ENCODE measurements around the gene NOTCH1. TPM values are rescaled to one million over a fixed set of nuclear protein-coding genes. Genes with fewer than 3 reads are reported as not detected.

Gene NOTCH1
- total RNA-seq, 1 experiment from 2014 or later, result 17.7 TPM

DNA sequence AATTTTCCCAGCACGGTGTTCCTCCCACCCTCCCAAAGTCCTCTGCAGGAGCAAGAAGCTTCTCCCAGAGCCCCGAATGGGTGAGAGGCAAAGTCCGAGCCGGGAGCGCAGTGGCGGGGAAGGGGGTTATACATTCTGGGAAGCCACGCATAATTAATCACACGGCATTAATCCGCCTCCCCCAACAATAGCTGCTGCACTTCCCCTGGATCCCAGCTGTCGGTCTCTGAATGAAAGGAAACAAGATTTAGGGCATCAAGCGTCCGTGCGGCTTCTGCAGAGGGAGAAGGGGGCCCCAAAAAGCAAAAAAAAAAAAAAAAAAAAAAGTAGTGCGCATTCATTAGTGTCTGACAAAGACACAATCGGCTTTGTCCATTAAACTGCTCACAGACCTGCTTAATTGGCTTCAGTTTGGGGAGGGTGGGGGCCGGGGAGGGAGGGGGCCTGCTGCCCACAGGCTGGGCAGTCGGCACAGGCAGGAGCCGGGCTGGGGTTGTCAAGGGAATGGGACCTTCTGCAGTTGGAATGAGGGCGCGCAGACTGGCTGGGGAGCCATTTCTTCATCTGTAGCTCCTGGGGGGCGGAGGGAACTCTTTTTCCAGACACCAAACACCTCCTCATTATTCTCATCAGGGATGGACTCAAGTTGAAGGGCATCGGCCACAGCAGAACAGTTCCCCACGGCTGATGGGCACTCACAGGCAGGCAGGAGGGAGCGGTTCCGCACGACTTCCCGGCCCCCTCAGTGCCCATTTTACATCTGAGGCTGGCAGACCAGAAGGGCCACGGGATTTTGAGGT, 3.4 kb downstream of the NOTCH1 start:
- no peak overlapping the region for H3K27ac Mint-ChIP-seq (ENCODE audit: unreplicated experiment)
- no peaks in the 10 kb centered on the region for H3K27me3 Mint-ChIP-seq (ENCODE audit: unreplicated experiment)
- intact Hi-C loops (cut with micrococcal nuclease; ENCODE audit: unreplicated experiment), result no loop called here
- H3K9me3 Mint-ChIP-seq (ENCODE audit: low read depth, unreplicated experiment), result no peaks in the 10 kb centered on the region
- CTCF ChIA-PET, result no interaction called here
- TF ChIP-seq, protein P1, sequence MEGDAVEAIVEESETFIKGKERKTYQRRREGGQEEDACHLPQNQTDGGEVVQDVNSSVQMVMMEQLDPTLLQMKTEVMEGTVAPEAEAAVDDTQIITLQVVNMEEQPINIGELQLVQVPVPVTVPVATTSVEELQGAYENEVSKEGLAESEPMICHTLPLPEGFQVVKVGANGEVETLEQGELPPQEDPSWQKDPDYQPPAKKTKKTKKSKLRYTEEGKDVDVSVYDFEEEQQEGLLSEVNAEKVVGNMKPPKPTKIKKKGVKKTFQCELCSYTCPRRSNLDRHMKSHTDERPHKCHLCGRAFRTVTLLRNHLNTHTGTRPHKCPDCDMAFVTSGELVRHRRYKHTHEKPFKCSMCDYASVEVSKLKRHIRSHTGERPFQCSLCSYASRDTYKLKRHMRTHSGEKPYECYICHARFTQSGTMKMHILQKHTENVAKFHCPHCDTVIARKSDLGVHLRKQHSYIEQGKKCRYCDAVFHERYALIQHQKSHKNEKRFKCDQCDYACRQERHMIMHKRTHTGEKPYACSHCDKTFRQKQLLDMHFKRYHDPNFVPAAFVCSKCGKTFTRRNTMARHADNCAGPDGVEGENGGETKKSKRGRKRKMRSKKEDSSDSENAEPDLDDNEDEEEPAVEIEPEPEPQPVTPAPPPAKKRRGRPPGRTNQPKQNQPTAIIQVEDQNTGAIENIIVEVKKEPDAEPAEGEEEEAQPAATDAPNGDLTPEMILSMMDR (IDR thresholded peaks at IDR 0.05; ENCODE audit: unreplicated experiment), result no peak
- DNase-seq, result no peak
- peaks cover 8% of the 10 kb centered on the region for H3K4me1 Mint-ChIP-seq (ENCODE audit: low read depth, unreplicated experiment)
- H3K4me3 Mint-ChIP-seq (ENCODE audit: low read depth, unreplicated experiment), result no peak overlapping the region
- BruUV-seq (replicated peaks), result no TSS peak
- peaks cover 32% of the 10 kb centered on the region for H3K36me3 Mint-ChIP-seq (ENCODE audit: insufficient read depth, unreplicated experiment)

- H3K4me3 Mint-ChIP-seq (ENCODE audit: low read depth, unreplicated experiment), result no peak overlapping the region
- H3K9me3 Mint-ChIP-seq (ENCODE audit: low read depth, unreplicated experiment), result no peaks in the 10 kb centered on the region
- no peaks in the 10 kb centered on the region for H3K27me3 Mint-ChIP-seq (ENCODE audit: unreplicated experiment)
- DNase-seq, result no peak
- H3K36me3 Mint-ChIP-seq (ENCODE audit: insufficient read depth, unreplicated experiment), result peaks cover 24% of the 10 kb centered on the region
- H3K27ac Mint-ChIP-seq (ENCODE audit: unreplicated experiment), result no peak overlapping the region
- CTCF ChIA-PET, result interaction anchor here (0.6 kb wide), 1 partner anchor 114 kb away, joined by 7 read pairs; no protein-coding TSS in a partner anchor
- intact Hi-C loops (cut with micrococcal nuclease; ENCODE audit: unreplicated experiment), result no loop called here
- no TSS peak for BruUV-seq (replicated peaks)
- TF ChIP-seq, protein P1 (IDR thresholded peaks at IDR 0.05; ENCODE audit: unreplicated experiment), result no peak
- H3K4me1 Mint-ChIP-seq (ENCODE audit: low read depth, unreplicated experiment), result peaks cover 8% of the 10 kb centered on the region
Observed at GRCh38 chr9:136541709-136542108, 4.1 kb downstream of the NOTCH1 start.

DNA sequence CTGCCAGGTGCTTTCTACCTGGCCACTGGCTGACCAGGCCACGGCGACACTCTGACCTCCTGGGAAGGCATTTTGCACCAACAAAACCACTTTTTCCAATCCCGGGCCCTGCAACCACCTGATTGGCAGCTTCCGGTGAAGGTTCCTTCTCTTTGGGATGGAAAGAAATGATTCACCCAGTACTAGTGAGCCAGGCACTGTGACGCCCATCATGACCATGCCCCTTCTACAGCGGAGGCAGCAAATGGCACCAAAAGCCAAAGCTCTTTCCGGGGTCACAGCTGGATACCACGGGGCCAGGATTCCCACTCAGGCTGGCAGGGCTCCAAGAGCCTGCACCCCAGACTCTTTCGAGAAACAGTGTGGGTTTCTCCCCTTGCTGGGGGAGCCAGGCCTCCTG, 4.7 kb downstream of the NOTCH1 start:
- H3K4me1 Mint-ChIP-seq (ENCODE audit: low read depth, unreplicated experiment), result peaks cover 8% of the 10 kb centered on the region
- TF ChIP-seq, protein P1 (IDR thresholded peaks at IDR 0.05; ENCODE audit: unreplicated experiment), result no peak
- BruUV-seq (replicated peaks), result no TSS peak
- no peaks in the 10 kb centered on the region for H3K27me3 Mint-ChIP-seq (ENCODE audit: unreplicated experiment)
- peaks cover 19% of the 10 kb centered on the region for H3K36me3 Mint-ChIP-seq (ENCODE audit: insufficient read depth, unreplicated experiment)
- CTCF ChIA-PET, result interaction anchor here (0.6 kb wide), 1 partner anchor 114 kb away, joined by 7 read pairs; no protein-coding TSS in a partner anchor
- no peak overlapping the region for H3K4me3 Mint-ChIP-seq (ENCODE audit: low read depth, unreplicated experiment)
- intact Hi-C loops (cut with micrococcal nuclease; ENCODE audit: unreplicated experiment), result no loop called here
- no peak for DNase-seq
- H3K9me3 Mint-ChIP-seq (ENCODE audit: low read depth, unreplicated experiment), result no peaks in the 10 kb centered on the region
- no peak overlapping the region for H3K27ac Mint-ChIP-seq (ENCODE audit: unreplicated experiment)

- H3K27ac Mint-ChIP-seq (ENCODE audit: unreplicated experiment), result no peak overlapping the region
- BruUV-seq (replicated peaks), result no TSS peak
- DNase-seq, result peak; percentile 74
- H3K4me1 Mint-ChIP-seq (ENCODE audit: low read depth, unreplicated experiment), result peaks cover 8% of the 10 kb centered on the region
- H3K27me3 Mint-ChIP-seq (ENCODE audit: unreplicated experiment), result no peaks in the 10 kb centered on the region
- peaks cover 12% of the 10 kb centered on the region for H3K36me3 Mint-ChIP-seq (ENCODE audit: insufficient read depth, unreplicated experiment)
- H3K4me3 Mint-ChIP-seq (ENCODE audit: low read depth, unreplicated experiment), result no peak overlapping the region
- TF ChIP-seq, protein P1 (IDR thresholded peaks at IDR 0.05; ENCODE audit: unreplicated experiment), result no peak
- CTCF ChIA-PET, result no interaction called here
- intact Hi-C loops (cut with micrococcal nuclease; ENCODE audit: unreplicated experiment), result no loop called here
- no peaks in the 10 kb centered on the region for H3K9me3 Mint-ChIP-seq (ENCODE audit: low read depth, unreplicated experiment)
Observed at GRCh38 chr9:136539427-136540421, 6.1 kb downstream of the NOTCH1 start.
